LHCN-M2 (cell line): ENCODE results near the gene ANO2. TPM values are rescaled to one million over a fixed set of nuclear protein-coding genes. Genes with fewer than 3 reads are reported as not detected.

ENCODE experiments used
- DNase-seq: peaks from one replicate; pipeline ENCODE4 v3.0.0-alpha.2; 2012; ENCODE audit warnings: low read depth
- total RNA-seq: library from RNA; depleted of rRNA; stranded (reverse); fragments of >200 nt; gene quantifications from 2 replicates; pipeline ENCODE4 v1.2.3, GENCODE V29; 2014

The ANO2 gene
- total RNA-seq, 1 experiment from 2014 or later: under 0.01 TPM

DNA sequence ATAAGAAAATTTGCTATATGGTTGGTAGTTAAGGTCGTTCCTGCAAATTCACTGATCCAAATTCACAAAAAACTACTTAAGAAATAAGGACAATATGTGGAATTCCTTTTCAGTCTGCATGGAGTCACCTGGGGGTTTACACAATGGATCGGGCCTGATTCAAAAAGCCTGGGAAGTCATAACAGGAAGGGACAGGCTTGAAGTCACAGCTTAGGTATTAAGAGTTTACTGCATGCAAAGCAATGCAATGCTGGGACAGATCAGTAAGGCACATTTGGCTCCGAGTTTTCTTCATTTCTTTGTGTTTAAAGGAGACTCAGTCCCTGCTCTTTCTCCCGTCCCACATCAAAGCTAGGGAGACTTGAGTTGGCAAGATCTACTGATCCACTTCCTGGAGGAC lies 359.9 kb downstream of the ANO2 start:
- DNase-seq: no peak

DNA sequence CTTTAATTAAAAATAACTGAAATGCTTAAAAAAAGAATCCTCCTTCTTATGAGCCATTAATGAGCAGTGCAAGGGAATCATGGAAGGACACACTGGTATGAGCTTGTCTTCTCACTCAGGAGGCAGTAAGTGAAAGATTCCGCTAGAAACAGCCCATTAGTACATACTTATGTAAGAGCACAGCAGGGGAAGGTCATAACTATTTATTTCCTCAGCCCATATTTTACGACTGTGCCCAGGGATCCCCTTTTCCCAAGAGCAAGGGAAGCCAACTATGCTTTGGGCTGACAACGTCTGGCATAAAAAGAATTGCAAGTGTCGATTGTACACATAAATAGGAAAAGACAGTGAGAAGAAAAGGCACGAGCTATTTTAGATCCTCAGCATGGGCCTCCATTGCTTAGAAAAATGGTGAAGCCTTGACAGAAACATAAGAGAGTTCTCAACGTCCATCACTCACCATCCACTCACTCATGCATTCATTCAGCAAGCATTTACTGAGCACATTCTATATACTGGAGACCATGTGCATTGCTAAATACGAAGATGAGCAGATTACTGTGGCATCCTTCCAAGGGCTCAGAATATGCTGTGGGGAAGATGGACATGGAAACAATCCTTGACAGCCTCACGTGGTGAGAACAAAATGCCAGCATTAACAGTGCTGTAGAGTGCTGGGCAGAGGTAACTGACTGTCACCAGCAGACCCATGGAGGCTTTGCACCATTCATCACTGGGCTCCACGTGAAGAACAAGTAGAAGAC lies 360.5 kb downstream of the ANO2 start:
- no peak for DNase-seq

DNA sequence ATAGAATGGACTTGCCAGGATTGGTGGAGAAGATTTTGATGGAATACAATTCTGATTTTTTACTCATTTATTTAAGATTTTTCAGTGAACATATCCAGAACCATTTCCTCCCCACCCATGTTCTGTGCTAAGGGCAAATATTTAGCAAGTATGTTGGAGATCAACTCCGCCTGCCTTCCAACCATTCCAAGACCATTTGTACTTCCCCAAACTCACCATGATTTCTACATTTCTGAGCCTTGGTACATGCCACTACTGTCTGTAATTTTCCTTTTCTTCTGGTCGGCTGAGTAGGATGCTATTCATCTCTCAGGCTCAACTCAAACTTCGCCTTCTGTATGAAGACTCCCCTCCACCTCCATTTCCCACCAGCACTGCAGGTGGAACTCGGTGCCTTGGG lies 362.5 kb downstream of the ANO2 start:
- DNase-seq: no peak

DNA sequence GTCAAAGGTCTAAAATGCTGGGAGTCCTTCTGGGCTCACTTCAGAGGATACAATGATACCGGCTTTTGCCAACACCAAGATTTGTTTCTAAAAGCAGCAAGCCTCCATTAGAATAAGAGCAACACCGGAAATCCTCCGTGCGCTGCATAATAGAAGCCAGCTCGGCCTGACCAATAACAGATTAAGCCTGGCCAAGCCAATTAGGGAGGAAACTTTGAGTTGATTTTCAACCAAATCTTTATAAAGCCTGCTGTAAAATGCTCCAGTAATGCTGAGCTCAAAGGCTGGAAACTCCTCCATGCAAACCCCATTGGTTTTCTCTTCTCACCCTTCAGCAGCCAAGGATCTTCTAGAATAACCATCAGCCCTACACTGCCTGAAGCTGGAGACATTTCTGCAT lies 363.0 kb downstream of the ANO2 start:
- DNase-seq: no peak

DNA sequence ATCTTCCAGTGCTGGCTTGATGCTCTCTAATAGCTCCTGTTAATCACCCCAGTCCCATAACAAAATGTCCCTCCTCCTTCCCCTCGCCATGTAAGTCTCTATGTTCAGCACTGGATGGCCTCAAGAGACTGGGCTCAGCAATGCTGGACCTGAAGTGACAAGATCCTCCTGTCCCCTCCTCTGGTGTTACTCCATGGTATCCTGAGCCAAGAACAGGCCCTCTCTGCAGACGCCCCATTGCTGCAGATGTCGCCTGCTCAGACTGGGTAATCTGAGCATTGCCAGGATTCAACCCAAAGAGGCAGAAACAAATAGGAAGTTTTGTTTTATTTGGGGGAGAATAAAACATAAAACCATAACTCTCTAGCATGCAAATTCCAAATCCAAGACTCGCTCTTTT lies 363.4 kb downstream of the ANO2 start:
- no peak for DNase-seq

DNA sequence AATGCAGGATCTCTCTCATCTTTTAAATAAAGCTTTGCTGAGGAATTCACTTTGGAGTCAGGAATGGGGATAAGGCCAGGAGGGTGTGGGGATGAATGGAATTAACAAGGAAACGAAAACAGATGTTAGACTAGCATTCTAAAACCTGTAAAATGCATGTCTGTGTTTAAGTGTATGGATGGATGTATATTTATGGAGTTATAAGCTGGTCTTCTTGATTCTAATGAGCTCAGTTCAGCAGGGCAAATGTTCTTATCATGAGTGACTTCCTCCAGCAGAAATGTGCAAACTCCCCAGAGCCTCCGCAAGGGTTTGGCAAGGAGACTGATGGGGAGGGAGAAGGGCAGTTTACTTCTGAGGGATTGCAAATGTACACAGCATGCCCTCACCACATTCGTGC lies 364.0 kb downstream of the ANO2 start:
- DNase-seq: no peak

DNA sequence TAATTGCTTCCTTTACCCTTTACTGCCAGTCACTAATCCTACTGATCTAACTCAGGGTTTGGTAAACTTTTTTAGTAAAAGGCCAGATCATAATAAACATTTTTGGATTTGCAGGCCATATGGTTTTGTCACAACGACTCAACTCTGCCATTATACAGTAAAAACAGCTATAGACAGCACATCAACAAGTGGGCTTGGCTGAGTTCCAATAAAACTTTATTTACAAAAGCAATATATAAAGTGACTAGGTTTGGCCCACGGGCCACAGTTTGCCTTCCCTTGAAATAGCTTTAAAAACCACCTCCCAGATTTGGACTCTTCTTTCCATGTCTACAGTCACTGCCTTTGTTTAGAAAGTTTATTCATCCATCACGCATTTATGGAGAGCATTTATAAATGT lies 366.3 kb downstream of the ANO2 start:
- no peak for DNase-seq

DNA sequence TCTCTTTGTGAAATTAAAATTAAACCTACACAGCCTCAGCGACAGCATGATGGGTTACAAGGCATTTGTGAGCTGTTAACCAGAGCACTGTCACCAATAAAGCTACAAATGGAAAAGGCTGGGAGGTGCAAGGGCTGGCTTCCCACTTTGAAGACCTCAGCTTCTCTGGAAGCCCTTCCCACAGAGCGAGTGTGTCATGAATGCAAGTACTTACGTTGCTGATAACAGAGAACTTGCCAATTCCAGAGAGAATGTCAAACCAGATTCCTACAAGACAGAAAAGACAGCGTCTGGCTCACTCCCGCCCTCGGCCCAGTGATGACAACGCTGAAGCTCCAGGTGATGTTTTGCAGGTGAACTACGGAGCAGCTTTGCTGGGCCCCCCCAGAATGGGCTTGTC lies 367.3 kb downstream of the ANO2 start:
- no peak for DNase-seq

DNA sequence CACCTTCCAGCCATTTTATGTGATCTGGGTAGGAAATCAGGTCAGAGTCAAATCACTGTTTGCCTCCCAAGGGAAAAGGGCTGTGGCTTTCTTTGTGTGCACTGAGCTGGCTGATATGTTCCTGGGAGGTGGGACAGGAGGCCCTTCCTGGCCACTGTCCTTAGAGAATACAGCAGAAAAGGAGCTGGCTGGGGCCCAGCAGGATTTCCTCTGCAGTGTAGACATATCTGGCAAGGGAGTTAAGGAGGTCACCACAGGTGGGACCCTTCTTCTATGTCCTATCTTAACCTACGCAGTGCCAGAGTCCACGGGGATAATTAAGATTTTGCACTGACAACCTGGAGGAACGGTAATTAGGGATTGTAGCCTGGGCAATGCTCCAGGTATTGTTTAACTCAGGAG lies 367.8 kb downstream of the ANO2 start:
- DNase-seq: no peak

DNA sequence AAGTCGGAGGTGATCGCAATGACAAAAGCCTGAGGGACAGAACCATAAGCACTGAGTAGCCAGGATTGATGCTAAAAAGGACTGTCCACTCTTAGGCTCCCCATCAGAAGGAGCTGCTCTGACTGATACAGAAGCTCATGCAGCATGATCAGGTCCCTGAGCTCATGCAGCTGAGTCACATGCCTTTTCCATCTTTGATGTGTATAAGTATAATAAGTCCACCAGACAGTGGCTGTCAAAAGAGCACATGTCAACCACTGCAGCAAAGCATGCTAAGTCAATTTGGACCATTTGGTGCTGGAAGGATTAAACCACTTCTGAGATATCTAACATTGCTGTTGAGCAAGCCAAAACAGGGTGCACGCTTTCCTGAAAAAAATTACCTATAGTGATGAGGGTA lies 369.1 kb downstream of the ANO2 start:
- no peak for DNase-seq

DNA sequence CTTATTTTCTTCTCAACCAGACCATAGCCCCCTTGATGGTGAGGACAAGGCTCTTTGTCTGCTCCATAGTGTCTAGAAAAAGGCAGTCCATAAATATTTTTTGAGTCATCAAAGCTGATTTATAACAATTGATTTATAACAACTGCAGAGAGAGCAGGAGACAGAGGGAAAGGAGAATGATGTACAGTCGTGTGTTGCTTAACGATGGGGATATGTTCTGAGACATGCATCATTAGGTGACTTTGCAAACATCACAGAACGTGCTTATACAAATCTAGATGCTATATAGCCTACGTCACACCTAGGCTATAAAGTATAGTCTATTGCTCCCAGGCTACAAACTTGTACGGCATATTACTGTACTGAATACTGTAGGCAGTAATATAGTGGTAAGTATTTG lies 369.8 kb downstream of the ANO2 start:
- DNase-seq: no peak

DNA sequence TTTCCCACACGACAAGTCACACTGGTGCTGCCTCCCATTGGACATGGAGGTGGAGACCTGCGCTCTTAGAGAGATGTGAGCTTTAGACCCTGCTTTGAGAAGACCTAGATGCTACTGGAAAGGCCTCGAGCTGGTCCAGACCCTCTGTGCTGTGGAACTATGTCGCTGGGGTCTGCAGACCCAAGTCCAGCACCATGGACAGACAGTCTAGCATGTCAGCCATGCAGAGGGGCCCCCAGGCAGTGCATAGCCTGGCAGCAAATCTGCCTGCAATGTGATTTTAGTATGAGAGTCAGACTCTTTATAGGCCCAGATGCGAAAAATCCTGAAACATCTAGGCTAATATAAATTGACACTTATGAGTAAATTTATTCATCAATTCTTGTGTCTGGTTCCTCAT lies 371.7 kb downstream of the ANO2 start:
- no peak for DNase-seq

DNA sequence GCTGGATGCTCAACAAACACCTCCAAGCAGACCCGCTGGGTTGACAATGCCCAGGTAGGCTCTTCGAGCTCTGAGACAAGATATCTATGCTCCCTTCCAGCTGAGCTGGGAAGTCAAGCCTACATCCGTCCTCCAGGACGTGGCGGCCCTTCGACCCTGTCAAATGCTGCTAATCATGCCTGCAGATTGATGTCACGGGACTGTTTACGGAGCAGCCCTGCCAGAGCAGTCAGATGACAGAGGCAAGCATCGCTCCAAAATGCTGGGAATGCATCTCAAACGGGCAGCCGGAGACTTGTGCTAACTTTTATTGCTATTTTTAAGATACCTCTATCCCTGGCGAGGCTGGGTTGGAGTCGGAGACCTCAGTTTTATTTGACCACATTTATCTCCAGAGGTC lies 373.9 kb downstream of the ANO2 start:
- DNase-seq: no peak

DNA sequence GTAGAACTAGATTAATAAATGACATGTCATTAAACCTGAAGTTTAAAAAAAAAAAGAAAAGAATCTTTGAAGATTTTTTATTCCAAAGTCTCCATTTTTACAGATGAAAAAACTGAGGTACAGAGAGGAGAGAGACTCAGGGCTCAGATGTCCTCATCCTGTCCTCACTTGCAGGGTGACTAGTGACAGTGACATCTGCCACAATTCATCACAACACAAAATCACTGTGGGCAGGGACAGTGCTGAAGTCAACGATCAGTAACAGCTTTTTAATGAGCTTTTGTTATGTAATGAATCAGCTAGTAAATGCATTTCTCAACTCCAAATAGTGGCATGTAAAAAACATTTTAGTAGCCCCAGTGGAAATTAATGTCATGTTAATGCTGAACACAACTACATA lies 374.6 kb downstream of the ANO2 start:
- DNase-seq: no peak

DNA sequence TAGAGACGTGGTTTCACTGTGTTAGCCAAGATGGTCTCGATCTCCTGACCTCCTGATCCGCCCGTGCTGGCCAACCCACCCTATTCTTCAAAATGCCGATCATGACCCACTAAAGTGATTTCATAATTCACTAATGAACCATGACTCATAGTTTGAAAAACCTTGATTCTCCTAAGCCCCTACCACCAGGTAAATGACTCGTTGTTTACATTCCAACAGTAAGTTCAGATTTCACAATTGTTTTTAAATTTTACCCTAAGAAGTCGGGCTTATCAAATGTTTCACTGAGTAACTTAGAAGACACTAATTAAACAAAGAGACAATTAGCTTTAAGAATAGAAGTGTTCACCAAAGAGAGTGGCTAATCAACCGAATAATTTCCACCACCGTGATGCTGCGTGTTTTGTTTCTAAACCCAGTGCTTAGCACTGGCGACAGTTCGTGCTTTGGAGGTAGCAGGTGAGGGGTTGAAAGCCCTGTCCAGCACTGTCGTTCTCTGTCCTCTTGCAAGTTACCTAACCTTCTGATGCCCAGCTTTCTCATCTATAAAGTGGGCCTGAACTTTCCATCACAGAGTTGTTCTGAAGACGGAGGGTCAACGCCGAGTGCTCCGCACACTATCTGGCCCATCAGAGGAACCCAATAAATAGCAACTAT lies 376.6 kb downstream of the ANO2 start:
- no peak for DNase-seq

DNA sequence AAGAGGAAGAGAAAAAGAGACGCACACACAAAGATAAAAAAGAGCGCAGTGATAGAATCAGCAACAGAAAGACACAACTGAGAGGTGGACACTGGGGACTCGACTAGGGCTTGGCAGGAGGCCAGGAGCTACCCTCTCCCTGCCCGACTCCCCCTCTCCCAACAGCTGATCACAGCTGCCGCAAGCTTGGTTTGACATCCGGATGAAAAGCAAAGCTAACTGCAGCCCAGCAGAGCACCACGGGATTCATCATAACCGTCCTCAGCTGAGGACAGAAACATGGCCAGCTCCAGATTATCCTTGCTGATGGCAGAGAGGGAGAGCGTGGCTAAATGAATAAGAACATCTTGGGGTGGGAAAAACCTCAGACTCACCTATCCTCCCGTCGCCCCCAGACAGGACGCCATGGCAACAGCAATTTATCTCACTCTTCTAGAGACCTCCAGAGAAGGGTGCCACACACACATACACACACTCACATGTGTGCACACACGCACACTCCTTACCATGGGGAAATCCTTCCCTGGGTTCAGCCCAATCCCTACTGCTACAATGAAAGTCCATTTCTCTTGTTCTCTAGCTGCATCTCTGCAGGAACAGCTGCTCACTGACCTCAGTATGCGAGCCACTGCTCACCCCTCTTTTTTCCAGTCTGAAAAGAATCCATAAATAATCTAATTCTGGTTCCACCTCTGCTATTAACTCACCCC lies 377.9 kb downstream of the ANO2 start:
- DNase-seq: peak; percentile 50

DNA sequence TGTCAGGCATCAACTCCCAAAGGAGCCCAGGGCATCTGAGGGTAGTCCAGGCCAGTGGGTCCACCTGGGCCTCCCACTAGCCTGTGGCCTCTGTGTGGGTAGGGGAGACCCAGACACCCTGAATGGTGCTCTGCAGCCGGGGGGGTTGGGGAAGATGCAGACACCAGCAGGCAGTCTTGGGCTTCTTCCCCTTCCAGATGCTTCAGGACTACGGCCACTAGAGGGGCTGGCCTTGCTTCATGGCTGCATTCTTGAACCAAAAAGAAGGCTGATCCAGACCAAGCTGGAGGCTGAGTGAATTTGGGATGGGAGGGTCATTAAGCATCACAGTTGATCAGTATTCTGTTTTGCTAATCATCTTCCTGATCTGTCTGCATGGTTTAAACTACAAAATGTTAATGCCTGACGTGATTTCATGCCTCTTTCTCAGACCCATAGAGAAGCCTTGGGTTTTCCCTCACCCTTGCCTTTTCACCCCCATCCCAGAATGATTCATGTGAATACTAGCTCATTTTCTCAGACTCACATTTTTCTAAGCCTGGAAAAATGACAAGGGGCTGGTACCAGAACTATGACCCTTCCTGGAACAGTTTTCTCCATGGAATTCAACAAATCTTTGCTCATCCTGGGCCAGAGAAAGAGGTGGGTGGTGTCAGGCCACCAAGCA lies 379.0 kb downstream of the ANO2 start:
- peak; percentile 8 for DNase-seq

DNA sequence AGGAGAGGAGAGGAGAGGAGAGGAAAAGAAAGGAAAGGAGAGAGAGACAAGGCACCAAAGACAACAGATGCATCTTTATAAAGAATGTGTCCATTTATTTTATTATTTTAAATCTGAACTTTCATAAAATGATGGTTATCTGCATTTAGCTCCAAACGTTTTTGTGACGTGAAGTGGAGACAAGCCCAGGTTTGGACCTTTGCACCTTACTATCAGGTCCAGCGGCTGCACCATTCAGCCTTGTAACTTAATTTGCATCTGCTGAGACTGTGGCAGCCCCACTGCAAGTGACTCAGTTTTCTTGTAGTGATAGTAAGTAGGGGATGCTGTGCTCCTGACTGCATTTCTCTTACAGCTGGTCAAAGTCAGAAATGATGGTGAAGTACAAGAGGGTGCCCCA lies 382.5 kb downstream of the ANO2 start:
- DNase-seq: no peak

DNA sequence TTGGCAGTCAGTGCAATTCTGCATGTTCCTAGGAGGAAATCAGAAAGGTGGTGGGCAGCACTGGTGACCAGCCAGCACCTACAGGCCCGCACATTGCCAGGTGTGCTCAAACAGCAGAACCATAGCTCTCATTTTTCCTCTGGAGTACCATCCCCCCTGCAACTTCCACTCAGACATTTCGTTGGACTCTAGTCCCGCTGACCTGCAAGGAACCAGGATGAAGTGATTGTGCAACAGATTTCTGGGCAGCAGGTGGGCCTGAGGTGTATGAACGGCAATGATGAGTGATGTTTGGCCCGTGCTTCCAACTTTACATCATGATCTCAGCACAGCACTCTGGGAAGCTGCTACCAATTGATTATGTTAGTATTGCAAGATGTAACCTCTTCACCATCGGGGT lies 383.2 kb downstream of the ANO2 start:
- no peak for DNase-seq

DNA sequence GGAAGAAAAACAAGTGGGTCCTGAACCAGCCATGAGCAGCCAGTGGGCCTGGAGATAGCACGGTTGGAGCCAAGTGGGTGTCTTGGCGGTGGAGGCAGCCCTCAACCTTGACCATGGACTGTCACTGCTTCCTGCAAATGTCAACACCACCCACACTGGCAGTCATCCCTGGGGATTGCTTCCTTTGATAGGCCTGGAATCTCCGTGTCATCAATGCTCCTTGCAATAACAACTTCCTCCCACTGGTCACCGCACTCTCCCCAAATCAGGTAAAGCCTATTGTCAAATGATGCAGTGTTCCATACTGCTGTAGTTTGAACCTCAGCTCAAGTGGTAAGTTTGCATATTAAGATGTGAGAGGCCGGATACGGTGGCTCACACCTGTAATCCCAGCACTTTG lies 384.0 kb downstream of the ANO2 start:
- no peak for DNase-seq

DNA sequence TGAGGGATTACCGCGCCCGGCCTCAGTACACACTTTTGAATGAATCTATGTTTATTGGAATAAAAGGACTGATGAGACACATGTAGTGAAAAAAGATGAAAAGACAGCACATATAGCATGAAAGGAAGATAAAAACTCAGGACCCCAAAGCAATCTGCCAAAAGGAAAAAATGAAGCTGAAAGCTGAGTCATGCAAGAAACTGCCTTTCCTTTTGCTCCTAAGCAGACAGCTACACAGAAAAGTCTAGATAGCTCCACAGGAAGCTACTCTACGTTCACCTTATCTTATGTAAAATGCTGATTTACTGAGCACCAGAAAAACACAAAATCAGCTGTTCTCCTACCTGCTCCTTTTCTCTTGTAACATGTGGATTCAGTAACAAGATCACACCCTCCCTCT lies 384.8 kb downstream of the ANO2 start:
- no peak for DNase-seq

DNA sequence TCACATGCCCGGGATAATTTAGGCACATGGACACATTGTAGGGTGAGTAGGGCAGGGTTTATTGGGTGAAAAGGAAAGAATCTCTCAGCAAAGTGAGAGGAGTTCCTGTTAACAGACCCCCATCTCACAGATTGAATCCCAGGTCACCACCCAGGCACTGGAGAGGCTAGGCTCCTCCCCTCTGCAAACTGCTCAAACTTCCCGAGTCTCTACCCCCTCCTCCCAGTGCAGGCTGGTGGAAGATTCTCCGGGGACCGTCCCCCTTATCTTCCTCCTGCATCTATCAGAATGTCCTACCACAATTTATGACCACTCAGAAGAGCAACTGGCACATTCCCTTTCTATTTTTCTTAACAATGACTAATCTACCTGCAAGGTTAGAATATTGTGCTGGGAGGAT lies 387.2 kb downstream of the ANO2 start:
- DNase-seq: no peak
